Memory B cell (primary cell): ENCODE measurements around the gene EPB41L4A.
"Not testable (repeated sequence)": the region's sequence is repeated elsewhere in the genome, so short reads cannot be mapped to it uniquely, and the experiment has no call there.

Experiments
- ATAC-seq: fragments of 150-1000 bp; cut with Tn5 transposase; 2 replicates; pipeline ENCODE4 v1.10.0; 2021; ENCODE audit warnings: low read depth, mild to moderate bottlenecking, moderate library complexity
- DNase-seq, 2 donors: peaks; one replicate each; pipeline ENCODE4 v3.0.0; 2022; ENCODE audit warnings: low spot score in 2 of 2
- H3K27ac Mint-ChIP-seq: one replicate; pipeline ENCODE4 v1.8.0; 2022; ENCODE audit warnings: mild to moderate bottlenecking, moderate library complexity, mixed read lengths
- H3K27me3 Mint-ChIP-seq: one replicate; pipeline ENCODE4 v1.8.0; 2022; ENCODE audit warnings: mixed read lengths
- H3K36me3 Mint-ChIP-seq: one replicate; pipeline ENCODE4 v1.8.0; 2022; ENCODE audit warnings: mild to moderate bottlenecking, mixed read lengths
- H3K4me1 Mint-ChIP-seq: one replicate; pipeline ENCODE4 v1.8.0; 2022; ENCODE audit warnings: mixed read lengths
- H3K4me3 Mint-ChIP-seq: one replicate; pipeline ENCODE4 v1.8.0; 2022; ENCODE audit warnings: mild to moderate bottlenecking, moderate library complexity, mixed read lengths
- H3K9me3 Mint-ChIP-seq: one replicate; pipeline ENCODE4 v1.8.0; 2022; ENCODE audit warnings: mixed read lengths

EPB41L4A gene

GRCh38 chr5:112385969-112386368 is 33.1 kb downstream of the EPB41L4A start:
- no peak for DNase-seq
- H3K36me3 Mint-ChIP-seq: no peaks in the 10 kb centered on the region
- peaks cover 1% of the 10 kb centered on the region for H3K27me3 Mint-ChIP-seq
- no peak overlapping the region for H3K27ac Mint-ChIP-seq
- H3K9me3 Mint-ChIP-seq: no peaks in the 10 kb centered on the region
- H3K4me3 Mint-ChIP-seq: no peak overlapping the region
- ATAC-seq: no peak
- no peaks in the 10 kb centered on the region for H3K4me1 Mint-ChIP-seq

GRCh38 chr5:112385566-112385965 is 33.5 kb downstream of the EPB41L4A start:
- DNase-seq (no peak), ATAC-seq (no peak)
- no peaks in the 10 kb centered on the region for H3K36me3 Mint-ChIP-seq
- no peak overlapping the region for H3K27ac Mint-ChIP-seq
- no peak overlapping the region for H3K4me3 Mint-ChIP-seq
- H3K27me3 Mint-ChIP-seq: peaks cover 1% of the 10 kb centered on the region
- H3K9me3 Mint-ChIP-seq: no peaks in the 10 kb centered on the region
- no peaks in the 10 kb centered on the region for H3K4me1 Mint-ChIP-seq

- Mint-ChIP-seq H3K27ac (no peak overlapping the region), H3K9me3 (no peaks in the 10 kb centered on the region), H3K27me3 (peaks cover 2% of the 10 kb centered on the region), H3K36me3 (no peaks in the 10 kb centered on the region), H3K4me3 (no peak overlapping the region), H3K4me1 (no peaks in the 10 kb centered on the region)
- ATAC-seq: no peak
- DNase-seq: no peak
These were observed 34.6 kb downstream of the EPB41L4A start for GRCh38 chr5:112384523-112384922.

- H3K4me3 Mint-ChIP-seq: no peak overlapping the region
- no peak overlapping the region for H3K27ac Mint-ChIP-seq
- H3K27me3 Mint-ChIP-seq: peaks cover 3% of the 10 kb centered on the region
- no peaks in the 10 kb centered on the region for H3K36me3 Mint-ChIP-seq
- H3K9me3 Mint-ChIP-seq: no peaks in the 10 kb centered on the region
- H3K4me1 Mint-ChIP-seq: no peaks in the 10 kb centered on the region
- DNase-seq (no peak), ATAC-seq (no peak)
These were observed 36.2 kb downstream of the EPB41L4A start for GRCh38 chr5:112382886-112383285.

GRCh38 chr5:112381521-112381920 is 37.6 kb downstream of the EPB41L4A start:
- no peaks in the 10 kb centered on the region for H3K4me1 Mint-ChIP-seq
- H3K27ac Mint-ChIP-seq: no peak overlapping the region
- H3K4me3 Mint-ChIP-seq: no peak overlapping the region
- no peaks in the 10 kb centered on the region for H3K36me3 Mint-ChIP-seq
- ATAC-seq: no peak
- peaks cover 3% of the 10 kb centered on the region for H3K27me3 Mint-ChIP-seq
- no peak for DNase-seq
- no peaks in the 10 kb centered on the region for H3K9me3 Mint-ChIP-seq

- H3K4me1 Mint-ChIP-seq: no peaks in the 10 kb centered on the region
- no peak overlapping the region for H3K4me3 Mint-ChIP-seq
- H3K36me3 Mint-ChIP-seq: peaks cover 4% of the 10 kb centered on the region
- no peak overlapping the region for H3K27ac Mint-ChIP-seq
- ATAC-seq: no peak
- no peaks in the 10 kb centered on the region for H3K9me3 Mint-ChIP-seq
- DNase-seq: no peak
- peaks cover 7% of the 10 kb centered on the region for H3K27me3 Mint-ChIP-seq
These were observed 39.3 kb downstream of the EPB41L4A start for GRCh38 chr5:112379542-112380325.

- H3K4me3 Mint-ChIP-seq: no peak overlapping the region
- H3K9me3 Mint-ChIP-seq: no peaks in the 10 kb centered on the region
- DNase-seq: no peak
- H3K27me3 Mint-ChIP-seq: peaks cover 14% of the 10 kb centered on the region
- H3K4me1 Mint-ChIP-seq: peaks cover 5% of the 10 kb centered on the region
- H3K27ac Mint-ChIP-seq: no peak overlapping the region
- H3K36me3 Mint-ChIP-seq: peaks cover 4% of the 10 kb centered on the region
- ATAC-seq: no peak
These were observed 44.3 kb downstream of the EPB41L4A start for GRCh38 chr5:112374818-112375217.

GRCh38 chr5:112374356-112374755 is 44.7 kb downstream of the EPB41L4A start:
- Mint-ChIP-seq H3K27ac (no peak overlapping the region), H3K4me1 (peaks cover 5% of the 10 kb centered on the region), H3K36me3 (peaks cover 4% of the 10 kb centered on the region), H3K27me3 (peaks cover 11% of the 10 kb centered on the region), H3K4me3 (no peak overlapping the region), H3K9me3 (no peaks in the 10 kb centered on the region)
- ATAC-seq (no peak), DNase-seq (no peak)

GRCh38 chr5:112373885-112374284 is 45.2 kb downstream of the EPB41L4A start:
- ATAC-seq (no peak), DNase-seq (no peak)
- Mint-ChIP-seq H3K4me1 (peaks cover 5% of the 10 kb centered on the region), H3K9me3 (no peaks in the 10 kb centered on the region), H3K27ac (no peak overlapping the region), H3K36me3 (peaks cover 4% of the 10 kb centered on the region), H3K27me3 (peaks cover 11% of the 10 kb centered on the region), H3K4me3 (no peak overlapping the region)

- Mint-ChIP-seq H3K4me3 (no peak overlapping the region), H3K4me1 (peaks cover 5% of the 10 kb centered on the region), H3K36me3 (peaks cover 4% of the 10 kb centered on the region), H3K9me3 (no peaks in the 10 kb centered on the region), H3K27ac (no peak overlapping the region), H3K27me3 (peaks cover 11% of the 10 kb centered on the region)
- DNase-seq (no peak), ATAC-seq (peak; percentile 32)
These were observed 46.5 kb downstream of the EPB41L4A start for GRCh38 chr5:112372543-112372942.

GRCh38 chr5:112371067-112371466 is 48.0 kb downstream of the EPB41L4A start:
- Mint-ChIP-seq H3K4me3 (no peak overlapping the region), H3K9me3 (no peaks in the 10 kb centered on the region), H3K36me3 (peaks cover 4% of the 10 kb centered on the region), H3K27me3 (peaks cover 11% of the 10 kb centered on the region), H3K4me1 (peaks cover 5% of the 10 kb centered on the region), H3K27ac (no peak overlapping the region)
- ATAC-seq (no peak), DNase-seq (no peak)

- Mint-ChIP-seq H3K4me1 (peaks cover 2% of the 10 kb centered on the region), H3K27me3 (peaks cover 2% of the 10 kb centered on the region), H3K9me3 (no peaks in the 10 kb centered on the region), H3K27ac (no peak overlapping the region), H3K36me3 (no peaks in the 10 kb centered on the region), H3K4me3 (no peak overlapping the region)
- ATAC-seq: no peak
- no peak for DNase-seq
These were observed 51.7 kb downstream of the EPB41L4A start for GRCh38 chr5:112367400-112367799.

GRCh38 chr5:112366987-112367386 is 52.1 kb downstream of the EPB41L4A start:
- DNase-seq: no peak
- H3K36me3 Mint-ChIP-seq: no peaks in the 10 kb centered on the region
- no peaks in the 10 kb centered on the region for H3K9me3 Mint-ChIP-seq
- no peaks in the 10 kb centered on the region for H3K4me1 Mint-ChIP-seq
- no peaks in the 10 kb centered on the region for H3K27me3 Mint-ChIP-seq
- no peak for ATAC-seq
- H3K27ac Mint-ChIP-seq: no peak overlapping the region
- H3K4me3 Mint-ChIP-seq: no peak overlapping the region

- not testable (repeated sequence) for H3K4me1 Mint-ChIP-seq, H3K36me3 Mint-ChIP-seq, H3K27me3 Mint-ChIP-seq, H3K4me3 Mint-ChIP-seq, ATAC-seq, H3K9me3 Mint-ChIP-seq, H3K27ac Mint-ChIP-seq, DNase-seq
These were observed 58.3 kb downstream of the EPB41L4A start for GRCh38 chr5:112360740-112361139.
